ENCODE results near the gene ZNF329.
A peak's percentile ranks its signal among the peaks of the same experiment; 100 is the strongest.

Gene ZNF329

DNA sequence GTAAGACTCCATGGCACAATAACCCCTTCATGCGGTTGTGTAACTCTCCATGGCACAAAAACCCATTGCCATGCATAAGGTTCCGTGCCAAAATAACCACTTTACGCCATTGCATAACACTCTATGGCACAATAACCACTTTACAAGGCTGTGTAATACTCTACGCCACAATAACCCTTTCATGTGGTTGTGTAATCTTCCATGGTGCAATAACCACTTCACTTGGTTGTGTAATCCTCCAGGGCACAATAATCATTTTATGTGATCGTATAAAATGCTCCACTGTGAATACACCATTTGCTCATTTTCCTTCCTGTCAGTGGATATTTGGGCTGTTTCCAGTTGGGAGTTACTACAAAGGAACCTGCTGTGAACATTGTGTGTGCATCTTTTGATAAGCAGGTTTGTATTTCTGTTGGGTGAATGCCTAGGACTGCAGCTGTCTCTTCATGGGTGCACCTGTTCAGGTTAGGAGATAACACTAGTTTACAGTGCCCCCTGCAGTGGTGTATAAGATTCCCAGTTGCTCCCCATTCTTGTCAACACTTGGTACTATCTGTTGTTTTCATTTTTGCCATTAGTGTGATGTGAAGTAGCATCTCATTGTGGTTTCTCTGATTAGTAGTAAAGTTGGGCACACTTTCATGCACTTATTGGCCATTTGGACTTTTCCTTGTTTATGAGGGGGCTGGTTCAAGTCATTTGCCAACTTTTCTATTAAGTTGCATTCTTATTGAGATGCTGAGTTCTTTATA is 31.4 kb downstream of the ZNF329 start:
- DNase-seq: no peak

DNA sequence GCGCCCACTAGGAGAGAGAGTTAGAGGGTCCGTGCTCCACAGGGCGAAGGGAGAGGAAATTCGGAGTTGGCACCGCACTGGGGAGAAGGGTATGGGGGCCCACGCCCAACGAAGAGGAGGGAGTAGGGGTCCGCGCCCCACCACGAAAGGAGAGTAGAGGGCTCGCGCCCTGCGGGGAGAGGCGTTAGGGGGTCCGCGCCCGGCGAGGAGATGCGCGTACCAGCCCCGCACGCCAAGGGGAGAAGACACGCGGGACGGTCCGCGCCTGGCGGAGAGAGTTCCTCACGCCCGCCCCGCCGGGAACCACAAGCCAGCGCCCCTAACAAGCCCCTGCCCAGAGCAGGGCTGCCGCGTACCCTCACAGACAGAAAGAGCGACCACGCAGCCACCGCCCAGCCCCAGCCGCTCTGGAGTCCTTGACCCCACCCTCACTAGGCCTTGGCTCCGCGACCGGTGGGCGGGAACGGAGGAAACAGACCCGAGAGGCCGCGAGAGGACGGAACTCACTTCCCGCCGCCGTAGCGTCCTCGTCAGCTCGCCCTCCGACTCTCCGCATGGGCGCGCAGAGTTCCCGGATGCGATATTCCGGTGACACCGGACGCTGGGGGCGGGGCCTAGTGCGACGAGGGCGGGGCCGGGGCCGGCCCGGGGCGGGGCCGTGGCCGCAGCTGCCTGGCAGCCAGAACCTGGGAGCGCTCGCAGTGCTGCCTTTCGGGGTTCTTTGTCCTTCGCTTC is 32.6 kb downstream of the ZNF329 start:
- DNase-seq: no peak

DNA sequence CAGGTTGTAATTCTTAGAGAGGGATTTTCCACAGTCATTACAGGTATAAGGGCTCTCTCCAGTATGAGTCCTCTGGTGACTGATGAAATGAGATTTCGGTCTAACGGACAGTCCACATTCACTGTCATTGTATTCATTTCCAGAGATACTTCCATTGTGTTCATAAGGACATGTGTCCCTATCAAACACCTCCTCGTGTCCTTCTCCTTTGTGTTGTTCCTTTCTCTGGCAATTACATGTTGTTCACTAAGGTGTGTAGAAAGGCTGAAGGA is 42.1 kb downstream of the ZNF329 start:
- DNase-seq: no peak

DNA sequence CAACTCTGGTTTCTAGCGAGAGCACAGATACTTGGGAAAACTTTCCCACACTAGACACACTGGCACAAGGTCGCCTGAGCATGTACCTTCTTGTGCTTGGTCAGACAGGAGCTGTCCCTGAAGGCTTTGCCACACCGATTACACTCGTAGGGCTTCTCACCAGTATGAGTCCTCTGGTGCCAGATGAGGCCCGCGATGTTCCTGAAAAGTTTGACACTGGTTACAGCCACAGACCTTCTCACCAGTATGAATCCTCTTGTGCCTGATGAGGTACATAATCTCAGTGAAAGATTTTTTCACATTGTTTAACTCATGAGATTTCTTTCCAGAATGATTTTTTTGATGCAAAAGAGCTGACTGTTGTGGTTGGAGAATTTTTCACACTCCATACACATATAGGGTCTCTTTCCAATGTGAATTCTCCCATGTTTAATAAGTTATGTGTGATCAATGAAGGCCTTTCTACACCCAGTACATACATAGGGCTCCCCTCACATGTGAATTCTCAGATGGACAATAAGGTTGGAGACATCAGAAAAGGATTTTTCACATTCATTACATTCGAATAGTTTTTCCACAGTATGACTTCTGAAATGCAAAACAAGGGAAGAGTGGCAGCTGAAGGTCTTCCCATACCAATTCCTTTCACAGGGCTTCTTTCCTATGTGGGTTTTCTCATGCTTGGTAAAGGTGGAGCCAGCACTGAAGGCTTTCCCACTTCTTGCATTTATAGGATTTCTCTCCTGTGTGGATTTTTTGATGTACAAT is 42.6 kb downstream of the ZNF329 start:
- no peak for DNase-seq

DNA sequence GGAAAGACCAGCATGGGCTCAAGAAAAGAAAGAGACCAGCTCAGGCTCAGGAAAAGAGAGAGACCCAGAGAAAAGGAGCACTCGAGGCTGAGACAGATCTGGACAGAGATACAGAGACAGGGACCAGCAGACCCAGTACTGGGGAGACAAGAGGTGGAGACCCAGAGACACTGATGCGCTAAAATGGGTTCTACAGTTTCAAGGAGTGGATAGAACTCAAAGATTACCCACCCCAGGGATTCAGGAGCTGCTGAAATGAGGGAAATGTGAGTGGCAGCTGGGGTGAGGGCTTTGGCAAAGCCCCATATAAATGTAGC is 51.9 kb downstream of the ZNF329 start:
- DNase-seq: no peak

DNA sequence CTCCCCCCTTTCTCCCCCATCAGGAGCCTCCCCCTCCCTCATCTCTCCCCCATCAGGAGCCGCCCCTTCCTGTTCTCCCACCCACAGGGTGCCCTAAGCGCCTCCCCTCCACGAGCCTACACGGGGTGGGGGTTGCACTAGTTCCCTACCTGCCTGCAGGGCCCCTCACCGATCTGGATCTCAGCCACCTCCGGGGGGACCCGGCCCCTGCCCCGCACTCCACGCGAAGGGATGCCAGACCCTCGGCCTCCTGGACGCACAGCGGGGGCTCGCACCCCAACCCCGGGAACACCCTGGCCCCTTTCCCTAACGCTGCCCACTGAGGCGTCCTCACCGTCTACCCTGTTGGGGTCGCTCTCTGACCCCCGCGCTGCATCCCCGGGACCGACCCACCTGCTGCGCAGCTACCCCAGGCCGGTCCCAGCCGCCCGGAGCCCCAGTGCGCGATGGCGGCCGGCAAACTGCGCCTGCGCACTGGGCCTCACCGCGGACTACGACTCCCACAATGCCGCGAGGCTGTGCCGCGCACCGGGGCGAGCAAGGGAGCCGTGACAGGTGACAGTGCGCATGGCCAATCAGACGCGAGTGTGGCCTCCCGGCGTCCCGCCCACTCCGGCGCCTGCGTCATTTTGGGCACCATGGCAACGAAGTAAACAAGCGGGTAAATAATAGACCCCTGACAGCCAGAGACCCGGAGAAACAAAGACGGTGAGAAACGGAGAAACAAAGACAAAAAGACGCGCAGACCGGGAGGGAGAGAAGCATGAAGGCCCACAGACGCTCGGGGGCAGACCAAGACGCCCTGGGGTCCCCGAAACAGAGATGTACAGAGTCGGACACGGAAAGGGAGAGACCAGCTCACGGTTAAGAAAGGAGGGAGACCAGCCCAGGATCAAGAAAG is 52.6 kb downstream of the ZNF329 start, which contains the start of gene ZSCAN18:
Gene ZSCAN18, minus strand, starts transcription at position 451 of the 901 bp plus-strand sequence. CDS start 7,964 bp downstream, outside the sequence.
- peak; percentile 95 for DNase-seq

DNA sequence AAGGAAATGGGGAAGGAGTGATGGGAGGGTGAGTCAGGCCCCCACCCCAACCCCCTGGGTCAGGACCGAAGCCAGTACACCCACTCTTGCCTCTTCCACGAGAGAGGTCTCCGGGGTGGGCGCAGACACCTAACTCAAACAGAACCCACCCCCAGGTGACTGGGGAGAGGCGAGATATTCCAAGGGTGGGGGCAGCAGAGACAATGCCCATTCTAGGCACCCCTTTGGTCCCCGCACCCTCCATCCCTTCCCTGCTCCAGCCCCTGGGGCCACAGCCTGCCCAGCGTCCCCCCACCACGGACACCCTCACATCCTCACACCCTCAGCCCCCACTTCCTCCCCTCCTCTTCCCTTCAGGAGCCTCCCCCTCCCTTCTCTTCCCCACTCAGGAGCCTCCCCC is 53.2 kb downstream of the ZNF329 start:
- DNase-seq: no peak

DNA sequence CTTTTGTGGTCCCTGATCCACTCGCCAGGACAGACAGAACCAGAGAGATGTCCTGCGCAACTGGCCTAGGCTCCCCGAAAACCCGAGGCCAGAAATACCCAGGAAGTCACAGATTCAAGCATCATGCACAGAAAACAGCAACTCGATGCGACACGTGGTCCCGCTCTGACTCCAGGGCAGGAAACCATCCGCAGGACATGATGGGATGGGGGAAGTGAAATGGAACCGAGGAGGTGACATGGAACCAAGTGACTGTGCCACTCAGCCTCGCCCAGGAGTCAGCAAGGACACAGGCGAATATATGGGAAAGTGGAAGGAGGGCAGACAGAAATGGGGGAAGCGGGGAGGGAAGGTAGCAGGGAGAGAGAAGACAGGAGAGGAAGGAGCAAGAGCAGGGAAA is 53.7 kb downstream of the ZNF329 start:
- DNase-seq: no peak

DNA sequence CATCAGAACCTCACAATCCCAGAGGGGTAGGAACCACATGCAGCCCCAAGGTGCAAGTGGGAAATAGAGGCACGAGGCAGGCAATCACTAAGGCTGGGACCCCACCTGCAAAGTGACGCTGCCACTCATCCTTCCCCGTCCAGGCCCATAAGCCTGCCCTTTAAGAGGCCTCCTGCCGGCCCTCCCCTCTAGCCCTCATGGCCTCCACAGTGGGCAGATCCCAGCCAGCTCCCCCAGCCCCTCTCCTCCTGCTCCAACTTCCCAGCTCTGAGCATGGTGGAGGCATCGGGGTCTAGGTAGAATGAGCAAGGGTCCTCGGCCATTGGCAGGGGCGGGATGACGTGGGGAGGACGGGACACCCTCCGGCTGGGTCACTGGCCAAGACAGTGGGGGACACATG is 55.3 kb downstream of the ZNF329 start:
- DNase-seq: no peak

DNA sequence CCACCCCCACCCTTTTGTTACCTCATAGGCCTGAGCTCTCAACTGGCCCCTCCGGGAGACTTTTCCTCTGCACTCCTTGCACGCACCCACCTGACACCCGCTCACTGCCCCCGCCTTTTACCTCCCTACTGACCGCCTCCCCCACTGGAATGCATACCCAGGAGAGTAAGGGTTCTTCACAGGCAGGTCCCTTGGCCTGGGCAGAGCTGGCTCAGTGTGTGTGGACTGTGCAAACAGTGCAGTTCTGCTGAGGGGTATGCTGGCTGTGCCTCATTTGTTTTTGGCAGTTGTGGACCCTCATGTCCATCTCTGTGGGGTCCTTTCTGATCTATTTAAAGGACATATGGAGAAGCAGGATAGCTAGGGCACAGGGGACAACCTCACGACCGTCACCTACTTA is 57.5 kb downstream of the ZNF329 start:
- no peak for DNase-seq

DNA sequence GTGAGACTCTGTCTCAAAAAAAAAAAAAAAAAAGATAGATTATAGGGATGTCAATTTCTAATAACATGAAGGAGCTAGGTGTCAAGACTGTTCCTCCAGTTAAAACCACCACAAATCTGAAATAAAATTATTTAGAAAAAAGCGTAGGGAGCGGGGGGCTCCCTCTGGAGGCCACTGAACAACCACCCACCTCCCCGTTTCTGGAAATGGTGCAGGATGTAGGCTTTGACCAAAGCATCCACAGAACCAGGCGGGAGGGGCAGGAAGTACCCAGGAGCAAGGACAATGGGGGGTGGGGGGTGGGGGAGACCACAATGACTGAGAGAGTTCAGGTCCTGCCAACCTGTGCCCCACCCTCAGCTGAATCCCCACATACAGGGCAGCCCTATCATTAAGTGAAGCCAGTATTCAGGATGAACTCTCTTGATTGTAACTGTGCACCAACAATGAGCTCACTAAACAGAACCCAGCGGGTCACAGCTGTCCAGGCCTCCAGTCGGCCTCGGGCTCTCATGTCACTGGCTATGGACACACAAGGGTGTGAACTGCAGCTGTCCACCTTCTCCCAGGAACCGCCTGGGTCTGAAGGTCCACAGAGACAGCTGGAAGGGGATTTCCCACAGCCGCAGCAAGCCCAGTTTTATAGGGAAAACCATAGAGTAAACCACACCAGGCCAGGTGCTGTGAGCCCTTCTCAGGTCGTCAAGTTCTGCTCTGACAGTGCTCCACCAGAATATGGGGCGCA is 59.2 kb downstream of the ZNF329 start:
- DNase-seq: no peak

DNA sequence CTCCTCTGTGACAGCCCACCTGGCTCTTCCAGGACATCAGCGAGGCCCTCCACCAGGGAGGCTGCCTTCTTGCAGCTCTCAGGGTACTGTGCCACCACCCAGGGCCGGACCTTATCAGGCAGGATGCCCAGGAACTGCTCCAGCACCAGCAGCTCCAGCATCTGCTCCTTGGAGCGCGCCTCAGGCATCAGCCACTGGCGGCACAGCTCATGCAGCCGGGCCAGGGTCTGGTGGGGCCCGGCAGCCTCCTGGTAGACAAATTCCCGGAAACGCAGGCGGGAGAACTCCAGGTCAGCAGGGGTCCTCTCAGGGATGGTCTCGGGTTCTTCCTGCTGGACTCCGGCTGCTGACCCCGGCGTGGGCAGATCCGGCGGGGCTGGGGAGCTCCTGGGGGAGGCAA is 60.7 kb downstream of the ZNF329 start:
- no peak for DNase-seq

DNA sequence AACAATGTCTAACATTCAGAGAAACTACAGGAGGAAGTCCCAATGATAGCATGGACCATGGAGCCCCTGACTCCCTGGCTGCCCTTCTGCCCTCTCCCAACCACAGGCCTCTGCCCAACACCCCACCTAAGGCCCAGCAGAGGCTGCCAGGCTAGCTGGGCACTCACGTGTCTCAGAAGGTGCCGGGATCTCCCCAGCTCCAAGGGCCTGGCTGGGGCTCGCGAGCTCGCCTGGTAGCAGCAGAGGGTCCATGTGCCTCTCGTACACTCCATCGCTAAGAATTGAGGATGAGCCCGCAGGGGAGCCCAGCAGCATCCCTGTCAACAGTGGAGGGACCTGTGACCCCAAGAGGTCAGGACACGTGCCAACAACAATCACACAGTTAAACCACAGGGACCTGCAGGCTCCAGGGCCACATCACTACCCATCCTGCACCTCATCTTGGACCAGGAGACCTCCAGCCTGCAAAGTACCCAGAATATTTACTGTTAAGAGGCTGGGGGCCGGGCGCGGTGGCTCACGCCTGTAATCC is 62.0 kb downstream of the ZNF329 start:
- DNase-seq: no peak

DNA sequence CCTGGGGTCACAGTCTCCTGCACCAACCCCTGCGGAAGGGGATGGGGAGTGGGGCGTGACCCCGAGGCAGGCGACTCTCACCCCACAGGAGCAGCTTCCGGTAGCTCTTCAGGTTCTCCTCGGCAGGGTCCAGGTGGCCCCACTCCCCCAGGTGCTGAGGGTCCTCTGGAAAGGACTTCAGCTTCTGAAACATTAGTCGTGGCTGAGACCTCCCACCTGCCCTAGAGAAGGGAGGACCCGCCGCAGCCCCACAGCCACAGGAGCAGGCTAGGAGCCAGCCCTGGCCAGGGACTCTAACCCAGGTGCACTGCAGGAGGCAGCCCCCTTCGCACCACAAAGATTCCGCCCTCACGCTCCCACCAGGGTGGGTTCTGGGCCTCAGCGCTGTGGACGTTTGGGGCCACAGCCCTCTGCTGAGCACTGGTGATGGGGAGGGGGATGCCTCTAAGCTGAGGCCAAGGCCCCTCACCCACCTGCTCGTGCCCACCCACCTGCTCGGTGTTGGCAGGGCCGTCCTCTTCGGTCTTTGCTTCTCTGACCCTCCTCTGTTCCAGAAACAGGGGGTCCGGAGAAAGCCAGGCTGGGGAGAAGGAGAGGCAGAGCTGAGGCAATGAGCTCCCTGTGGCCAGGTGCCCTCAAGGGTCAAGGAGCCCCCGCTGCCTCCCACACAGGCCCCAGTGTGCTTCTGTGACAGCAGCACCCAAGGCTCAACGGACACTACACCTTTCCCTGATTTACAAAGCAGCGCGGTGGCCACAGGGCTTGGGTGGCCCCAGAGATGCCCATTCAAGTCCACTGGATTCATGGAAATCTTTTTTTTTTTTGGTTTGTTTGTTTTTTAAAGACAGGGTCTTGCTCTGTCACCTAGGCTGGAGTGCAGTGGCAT is 63.5 kb downstream of the ZNF329 start:
- no peak for DNase-seq

DNA sequence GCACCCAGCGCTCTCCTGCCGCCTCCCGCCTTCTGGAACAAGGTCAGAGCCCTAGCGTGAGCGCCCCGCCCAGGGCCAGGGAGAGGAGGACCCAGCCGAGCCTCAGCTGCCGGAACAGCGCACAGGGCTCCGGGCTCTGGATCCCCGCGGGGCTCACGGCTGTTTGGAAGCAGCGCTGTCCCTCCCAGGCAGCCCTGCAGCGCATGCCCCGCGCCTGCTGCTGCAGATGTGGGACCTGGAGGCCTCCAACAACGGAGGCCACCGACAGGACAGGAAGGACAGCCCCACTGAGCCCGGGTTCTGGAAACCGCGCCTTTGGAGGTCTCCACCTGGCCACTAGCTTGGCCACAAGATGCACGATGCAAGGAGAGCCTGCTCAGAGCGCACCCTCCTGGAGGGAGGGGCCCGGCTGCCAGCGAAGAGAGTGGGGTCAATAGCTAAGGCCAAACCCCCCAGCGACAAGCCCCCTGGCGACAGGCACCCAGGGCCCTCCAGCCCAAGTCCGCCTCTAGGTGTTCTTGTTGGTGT is 65.2 kb downstream of the ZNF329 start:
- no peak for DNase-seq

DNA sequence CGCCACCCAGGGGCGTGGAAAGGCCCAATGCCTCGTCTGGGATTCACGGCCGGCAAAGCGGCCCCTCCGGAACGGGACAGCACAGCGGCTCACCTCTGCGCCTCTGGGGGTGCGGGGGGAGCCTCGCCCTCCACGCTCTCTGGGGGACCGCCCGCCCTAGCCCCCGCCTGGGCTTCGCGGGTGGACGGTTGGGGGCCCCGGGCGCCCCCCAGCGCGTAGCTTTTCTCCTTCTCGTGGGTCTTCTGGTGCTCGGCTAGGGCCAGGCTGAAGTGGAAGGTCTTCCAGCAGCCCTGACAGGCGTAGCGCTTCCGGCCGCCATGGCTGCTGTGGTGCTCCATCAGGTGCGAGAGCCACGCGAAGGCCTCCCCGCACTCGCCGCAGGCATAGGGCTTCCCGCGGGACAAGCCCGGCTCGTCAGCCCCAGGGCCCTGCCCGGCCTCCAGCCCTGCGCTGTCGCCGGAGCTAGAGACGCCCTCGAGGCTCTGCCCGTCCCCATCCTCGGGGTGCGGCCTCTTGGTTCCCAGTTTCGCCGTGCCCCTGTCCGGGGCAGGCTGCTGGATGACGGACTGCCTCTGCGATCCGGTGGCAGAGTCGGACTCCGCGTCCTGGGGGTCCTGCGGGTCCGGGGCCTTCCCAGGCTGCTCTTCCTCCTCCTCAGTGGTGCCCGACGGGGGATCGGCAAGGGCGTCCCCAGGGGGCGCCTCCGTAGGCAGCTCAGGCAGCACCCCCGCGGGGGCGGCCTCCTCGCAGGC is 65.8 kb downstream of the ZNF329 start:
- no peak for DNase-seq

DNA sequence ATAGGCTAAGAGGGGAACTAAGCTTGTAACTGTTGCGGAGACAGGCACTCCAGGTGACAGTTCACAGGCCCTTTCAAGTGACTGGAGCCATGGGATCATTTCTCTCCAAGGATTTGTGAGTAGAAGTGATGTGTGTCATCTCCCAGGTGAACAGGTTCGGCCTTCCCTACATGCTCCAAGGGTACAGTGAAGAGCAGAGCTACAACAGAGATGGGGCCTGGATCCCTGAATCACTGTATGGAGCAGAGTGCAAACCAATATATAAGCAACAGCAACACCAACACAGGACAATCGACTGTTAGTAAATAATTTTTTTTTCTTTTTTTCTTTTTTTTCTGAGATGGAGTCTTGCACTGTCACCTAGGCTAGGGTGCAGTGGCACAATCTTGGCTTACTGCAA is 67.6 kb downstream of the ZNF329 start:
- no peak for DNase-seq

DNA sequence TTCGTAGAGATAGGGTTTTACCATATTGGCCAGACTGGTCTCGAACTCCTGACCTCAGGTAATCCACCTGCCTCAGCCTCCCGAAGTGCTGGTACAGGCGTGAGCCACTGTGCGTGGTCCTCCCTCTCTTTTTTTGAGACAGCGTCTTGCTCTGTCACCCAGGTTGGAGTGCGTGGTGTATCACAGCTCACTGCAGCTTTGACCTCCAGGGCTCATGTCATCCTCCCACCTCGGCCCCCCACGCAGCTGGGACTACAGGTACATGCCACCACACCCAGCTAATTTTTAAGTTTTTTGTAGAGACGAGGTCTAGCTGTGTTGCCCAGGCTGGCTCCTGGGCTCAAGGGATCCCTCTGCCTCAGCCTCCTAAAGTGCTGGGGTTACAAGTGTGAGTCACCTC is 70.8 kb downstream of the ZNF329 start:
- DNase-seq: no peak

Data from CD4-positive, alpha-beta T cell treated with Interleukin-6 for 4 hours (primary cell).